Measurements from ENCODE around the gene PDIA5.

The PDIA5 gene

GRCh38 chr3:123066896-123067688, at the start of gene PDIA5:
Gene PDIA5, plus strand, starts transcription at chr3:123067025. Its CDS starts 140 bp downstream, at chr3:123067165.
- peak; percentile 61 to 77 for DNase-seq (ENCODE audit: low read depth in 1 of 2, low spot score in 1 of 2)

- DNase-seq (ENCODE audit: low read depth in 1 of 2, low spot score in 1 of 2) = no peak
Observed at GRCh38 chr3:123018683-123019082, 48.1 kb upstream of the PDIA5 start.

- DNase-seq (ENCODE audit: low read depth in 1 of 2, low spot score in 1 of 2) = no peak
Observed at GRCh38 chr3:123019161-123019560, 47.7 kb upstream of the PDIA5 start.

GRCh38 chr3:123019591-123019990, 47.2 kb upstream of the PDIA5 start:
- no peak for DNase-seq (ENCODE audit: low read depth in 1 of 2, low spot score in 1 of 2)

- DNase-seq (ENCODE audit: low read depth in 1 of 2, low spot score in 1 of 2) = no peak
Observed at GRCh38 chr3:123020709-123021108, 46.1 kb upstream of the PDIA5 start.

GRCh38 chr3:123021388-123021787, 45.4 kb upstream of the PDIA5 start:
- no peak for DNase-seq (ENCODE audit: low read depth in 1 of 2, low spot score in 1 of 2)

GRCh38 chr3:123021996-123022510, 44.8 kb upstream of the PDIA5 start:
- no peak for DNase-seq (ENCODE audit: low read depth in 1 of 2, low spot score in 1 of 2)

GRCh38 chr3:123024056-123024455, 42.8 kb upstream of the PDIA5 start:
- no peak for DNase-seq (ENCODE audit: low read depth in 1 of 2, low spot score in 1 of 2)

- no peak for DNase-seq (ENCODE audit: low read depth in 1 of 2, low spot score in 1 of 2)
Observed at GRCh38 chr3:123025642-123026521, 40.9 kb upstream of the PDIA5 start.

- no peak for DNase-seq (ENCODE audit: low read depth in 1 of 2, low spot score in 1 of 2)
Observed at GRCh38 chr3:123026565-123027291, 40.1 kb upstream of the PDIA5 start.

GRCh38 chr3:123027292-123028232, 39.3 kb upstream of the PDIA5 start, which contains the start of gene SEMA5B:
Gene SEMA5B, minus strand, starts transcription at chr3:123027763. Its CDS starts 66,500 bp downstream, at chr3:122961263.
- DNase-seq (ENCODE audit: low read depth in 1 of 2, low spot score in 1 of 2) = no peak

GRCh38 chr3:123028233-123028828, 38.5 kb upstream of the PDIA5 start:
- no peak for DNase-seq (ENCODE audit: low read depth in 1 of 2, low spot score in 1 of 2)

- no peak for DNase-seq (ENCODE audit: low read depth in 1 of 2, low spot score in 1 of 2)
Observed at GRCh38 chr3:123031051-123031450, 35.8 kb upstream of the PDIA5 start.

- DNase-seq (ENCODE audit: low read depth in 1 of 2, low spot score in 1 of 2) = no peak
Observed at GRCh38 chr3:123032057-123032456, 34.8 kb upstream of the PDIA5 start.

GRCh38 chr3:123034120-123034519, 32.7 kb upstream of the PDIA5 start:
- DNase-seq (ENCODE audit: low read depth in 1 of 2, low spot score in 1 of 2) = no peak

- DNase-seq (ENCODE audit: low read depth in 1 of 2, low spot score in 1 of 2) = no peak
Observed at GRCh38 chr3:123034996-123035395, 31.8 kb upstream of the PDIA5 start.

GRCh38 chr3:123036352-123037014, 30.3 kb upstream of the PDIA5 start:
- no peak for DNase-seq (ENCODE audit: low read depth in 1 of 2, low spot score in 1 of 2)

GRCh38 chr3:123037015-123037375, 29.8 kb upstream of the PDIA5 start:
- no peak for DNase-seq (ENCODE audit: low read depth in 1 of 2, low spot score in 1 of 2)

- no peak for DNase-seq (ENCODE audit: low read depth in 1 of 2, low spot score in 1 of 2)
Observed at GRCh38 chr3:123038751-123039150, 28.1 kb upstream of the PDIA5 start.
